ENCODE data around the gene LRRC17.

GRCh38 chr7:102916426-102916825 is 3.6 kb downstream of the LRRC17 start:
- TF ChIP-seq EZH2 (IDR thresholded peaks at IDR 0.05; ENCODE audit: insufficient read depth, poor library complexity, severe bottlenecking): no peak
- TF ChIP-seq EZH2phosphoT487 (IDR thresholded peaks at IDR 0.05; ENCODE audit: insufficient read depth, low read depth): no peak

Data from GM23248 (cell line).